HepG2 (cell line): ENCODE data around the gene TMEM266. TPM values are rescaled to one million over a fixed set of nuclear protein-coding genes. Genes with fewer than 3 reads are reported as not detected.

Source experiments
- ATAC-seq: fragments of 200-7000 bp; cut with Tn5 transposase; 3 replicates; pipeline ENCODE4 v1.9.1; 2020; ENCODE audit warnings: mild to moderate bottlenecking, moderate library complexity
- BruUV-seq: library from RNA; stranded (reverse); fragments of 400-500 nt; replicated peaks from 2 replicates; lab custom pipeline; 2021; lab: Mats Ljungman, UMichigan
- CTCF ChIA-PET: fragments of 300-600 bp; formaldehyde crosslinking; extraction: SDS; loops from one replicate; lab custom pipeline; 2021; ENCODE audit warnings: low total read pairs, inconsistent platforms, low intra/inter-chr PET ratio; lab: Yijun Ruan, JAX
- POLR2A ChIA-PET: fragments of 350-600 bp; sonication (Branson Sonifier 250); formaldehyde crosslinking; loops from one replicate; lab custom pipeline; 2020; ENCODE audit warnings: antibody characterized with exemption, inconsistent platforms; lab: Yijun Ruan, JAX
- DNase-seq: peaks from one replicate; pipeline ENCODE4 v3.0.0-alpha.2; 2015; ENCODE audit warnings: low spot score
- FAIRE-seq: peaks from 3 replicates; lab custom pipeline; 2011; peaks lifted over from hg19 to GRCh38; lab: Jason Lieb, UNC
- H2AFZ ChIP-seq: one replicate; pipeline ENCODE4 v1.6.1; 2011; ENCODE audit warnings: low read length, inconsistent platforms
- H3K27ac ChIP-seq: fragments of 300-600 bp; 3 replicates; pipeline ENCODE4 v1.8.0; 2011; ENCODE audit warnings: mixed run types, mild to moderate bottlenecking, mixed read lengths, low read length, inconsistent platforms; ENCODE audit not compliant: insufficient read depth; ENCODE audit errors: extremely low read length
- H3K27me3 ChIP-seq, 2 experiments: fragments of 200-600 bp in 1 of 2; 2 replicates in 1 of 2; 3 replicates in 1 of 2; pipeline versions ENCODE4 v1.6.0 to v1.8.0; 2011; ENCODE audit warnings: low read length in 2 of 2, mild to moderate bottlenecking in 2 of 2, moderate library complexity in 2 of 2, inconsistent platforms in 1 of 2; ENCODE audit not compliant: insufficient read depth in 2 of 2, control insufficient read depth in 1 of 2
- H3K36me3 ChIP-seq, 2 experiments: fragments of 200-600 bp in 1 of 2; replicated peaks in 1 of 2; 2 replicates in 1 of 2; 3 replicates in 1 of 2; pipeline versions ENCODE4 v1.5.1 to v1.8.0; 2011; ENCODE audit warnings: low read length in 2 of 2, inconsistent platforms in 1 of 2; ENCODE audit not compliant: insufficient read depth in 2 of 2, control insufficient read depth in 1 of 2
- H3K4me1 ChIP-seq: 2 replicates; pipeline ENCODE4 v1.5.1; 2012; ENCODE audit warnings: low read length, inconsistent platforms; ENCODE audit not compliant: insufficient read depth
- H3K4me2 ChIP-seq: 2 replicates; pipeline ENCODE4 v1.6.0; 2011; ENCODE audit warnings: low read depth, low read length, inconsistent platforms
- H3K4me3 ChIP-seq, 3 experiments: fragments of 200-600 bp in 1 of 3; sonication (generic), shearing (Covaris generic) in 1 of 3; replicated peaks in 1 of 3; 2 replicates each; pipeline ENCODE4 v1.5.1; 2011 to 2016; ENCODE audit warnings: low read length in 3 of 3, inconsistent platforms in 2 of 3, low read depth in 2 of 3, mild to moderate bottlenecking in 2 of 3, control low read depth in 1 of 3, mixed read lengths in 1 of 3; ENCODE audit not compliant: insufficient read depth in 1 of 3
- H3K79me2 ChIP-seq: one replicate; pipeline ENCODE4 v1.6.1; 2011; ENCODE audit warnings: low read length, inconsistent platforms; ENCODE audit not compliant: insufficient read depth
- H3K9ac ChIP-seq: 2 replicates; pipeline ENCODE4 v1.6.0; 2011; ENCODE audit warnings: mild to moderate bottlenecking, low read depth, low read length, inconsistent platforms; ENCODE audit not compliant: insufficient read depth
- H3K9me3 ChIP-seq: 2 replicates; pipeline ENCODE4 v1.5.1; 2012; ENCODE audit warnings: mild to moderate bottlenecking, low read length
- H4K20me1 ChIP-seq: 2 replicates; pipeline ENCODE4 v1.6.0; 2011; ENCODE audit warnings: inconsistent platforms, mild to moderate bottlenecking, low read length, moderate library complexity; ENCODE audit not compliant: insufficient read depth
- GTF3A ChIP-seq: sonication (generic); formaldehyde crosslinking; conservative IDR thresholded peaks from 2 replicates; pipeline ENCODE4 v1.4.0; 2020; ENCODE audit warnings: mild to moderate bottlenecking, missing genetic modification reagents
- HCFC1 ChIP-seq: fragments of 150-350 bp; IDR thresholded peaks from 2 replicates; pipeline ENCODE4 v1.6.1; 2014; ENCODE audit warnings: low read depth, low read length
- MED13 ChIP-seq: sonication (generic); formaldehyde crosslinking; IDR thresholded peaks from 2 replicates; pipeline ENCODE4 v1.5.0; 2020; ENCODE audit warnings: missing genetic modification reagents
- MYPOP ChIP-seq: sonication (generic); formaldehyde crosslinking; IDR thresholded peaks from 2 replicates; pipeline ENCODE4 v1.8.1; 2023; ENCODE audit warnings: mild to moderate bottlenecking, moderate library complexity, missing genetic modification reagents
- PCBP2 ChIP-seq: fragments of 200-400 bp; formaldehyde crosslinking; optimal IDR thresholded peaks from 2 replicates; pipeline ENCODE3; 2018; ENCODE audit warnings: low read length, low read depth; ENCODE audit not compliant: poor library complexity, severe bottlenecking
- SALL1 ChIP-seq: sonication (generic); formaldehyde crosslinking; IDR thresholded peaks from 2 replicates; pipeline ENCODE4 v1.8.0; 2022; ENCODE audit warnings: mild to moderate bottlenecking, missing genetic modification reagents
- ZBTB4 ChIP-seq: sonication (generic); formaldehyde crosslinking; IDR thresholded peaks from 2 replicates; pipeline ENCODE4 v1.4.0; 2020; ENCODE audit warnings: missing genetic modification reagents, mild to moderate bottlenecking, borderline replicate concordance
- ZFP90 ChIP-seq: sonication (generic); formaldehyde crosslinking; IDR thresholded peaks from 2 replicates; pipeline ENCODE4 v1.8.0; 2022; ENCODE audit warnings: missing genetic modification reagents, mild to moderate bottlenecking, inconsistent platforms, borderline replicate concordance
- ZNF350 ChIP-seq: sonication (generic); formaldehyde crosslinking; IDR thresholded peaks from 2 replicates; pipeline ENCODE4 v1.4.0; 2020; ENCODE audit warnings: mild to moderate bottlenecking, low read depth, missing genetic modification reagents, borderline replicate concordance
- WGBS: methylation state at CpG from one replicate; pipeline ENCODE4 v1.1.6; 2017; ENCODE audit warnings: low lambda C conversion rate; 5-methylcytosine and 5-hydroxymethylcytosine counted together
- in situ Hi-C: cut with HindIII; loops from 2 replicates; pipeline ENCODE4 v1.10.0; 2017; ENCODE audit warnings: low pct_unique_long_range_greater_than_20kb; ENCODE audit not compliant: extremely low pct_ligation_motif_present
- intact Hi-C: fragments of 100-400 bp; cut with micrococcal nuclease; formaldehyde crosslinking; loops from one replicate; pipeline ENCODE4 v1.10.0; 2022; ENCODE audit not compliant: unreplicated experiment
- polyA plus RNA-seq, 8 experiments: library from polyadenylated mRNA; depleted of rRNA in 3 of 8; stranded (reverse) in 7 of 8; unstranded in 1 of 8; fragments of >200 nt; fragmentation: Illumina TruSeq in 4 of 8; extraction: Trizol in 4 of 8; gene quantifications; 2 replicates each; pipeline versions ENCODE4 v1.2.1 to v1.2.3, GENCODE V29; 2011 to 2016; ENCODE audit warnings: low read depth in 4 of 8, missing spikeins in 1 of 8, mixed read lengths in 1 of 8; ENCODE audit not compliant: insufficient read depth in 1 of 8
- total RNA-seq, 5 experiments: library from RNA; depleted of rRNA; stranded (reverse); fragments of >200 nt; fragmentation: Illumina TruSeq; extraction: Trizol; gene quantifications; 2 replicates each; pipeline ENCODE4 v1.2.3, GENCODE V29; 2016; ENCODE audit warnings: low read depth in 1 of 5

Gene TMEM266
- total and polyA plus RNA-seq, 2 of the 13 experiments (the other 11 are each of a cell fraction or from before 2014, with no cell fraction given), result 0.04 TPM; not detected in 1

- H3K9ac ChIP-seq, result no peak overlapping the region
- H3K4me2 ChIP-seq, result no peak overlapping the region
- intact Hi-C loops, result no loop called here
- no peaks in the 10 kb centered on the region for H3K79me2 ChIP-seq
- 28% methylated on average over 7 of the region's 7 CpGs for WGBS
- H4K20me1 ChIP-seq, result no peaks in the 10 kb centered on the region
- H3K36me3 ChIP-seq, result no peaks in the 10 kb centered on the region
- H3K4me1 ChIP-seq, result peaks cover 25% of the 10 kb centered on the region
- FAIRE-seq, result no peak
- no peak overlapping the region for H3K4me3 ChIP-seq
- POLR2A ChIA-PET, result no interaction called here
- no peak overlapping the region for H2AFZ ChIP-seq
- BruUV-seq, result no TSS peak
- H3K27me3 ChIP-seq, result peaks cover 7 to 54% of the 10 kb centered on the region in 2 experiments
- H3K9me3 ChIP-seq, result no peaks in the 10 kb centered on the region
- DNase-seq, result no peak
- H3K27ac ChIP-seq, result no peak overlapping the region
- no peak for ATAC-seq
- no peak for TF ChIP-seq PCBP2
- no peak for TF ChIP-seq MYPOP (CRISPR knock-in tag)
- TF ChIP-seq ZBTB4 (CRISPR knock-in tag), result no peak
- no peak for TF ChIP-seq SALL1 (CRISPR knock-in tag)
- no peak for TF ChIP-seq ZFP90
- TF ChIP-seq HCFC1, result no peak
- TF ChIP-seq MED13 (CRISPR knock-in tag), result no peak
- no peak for TF ChIP-seq GTF3A (CRISPR knock-in tag)
- TF ChIP-seq ZNF350 (CRISPR knock-in tag), result no peak
- CTCF ChIA-PET, result no interaction called here
- in situ Hi-C loops, result no loop called here
These were observed 120.5 kb downstream of the TMEM266 start for GRCh38 chr15:76180321-76180720.
